ENCODE measurements around the gene PFKP.

The PFKP gene

GRCh38 chr10:3136336-3136735, 69.0 kb downstream of the PFKP start:
- no peak for DNase-seq (ENCODE audit: low read depth)

DNA sequence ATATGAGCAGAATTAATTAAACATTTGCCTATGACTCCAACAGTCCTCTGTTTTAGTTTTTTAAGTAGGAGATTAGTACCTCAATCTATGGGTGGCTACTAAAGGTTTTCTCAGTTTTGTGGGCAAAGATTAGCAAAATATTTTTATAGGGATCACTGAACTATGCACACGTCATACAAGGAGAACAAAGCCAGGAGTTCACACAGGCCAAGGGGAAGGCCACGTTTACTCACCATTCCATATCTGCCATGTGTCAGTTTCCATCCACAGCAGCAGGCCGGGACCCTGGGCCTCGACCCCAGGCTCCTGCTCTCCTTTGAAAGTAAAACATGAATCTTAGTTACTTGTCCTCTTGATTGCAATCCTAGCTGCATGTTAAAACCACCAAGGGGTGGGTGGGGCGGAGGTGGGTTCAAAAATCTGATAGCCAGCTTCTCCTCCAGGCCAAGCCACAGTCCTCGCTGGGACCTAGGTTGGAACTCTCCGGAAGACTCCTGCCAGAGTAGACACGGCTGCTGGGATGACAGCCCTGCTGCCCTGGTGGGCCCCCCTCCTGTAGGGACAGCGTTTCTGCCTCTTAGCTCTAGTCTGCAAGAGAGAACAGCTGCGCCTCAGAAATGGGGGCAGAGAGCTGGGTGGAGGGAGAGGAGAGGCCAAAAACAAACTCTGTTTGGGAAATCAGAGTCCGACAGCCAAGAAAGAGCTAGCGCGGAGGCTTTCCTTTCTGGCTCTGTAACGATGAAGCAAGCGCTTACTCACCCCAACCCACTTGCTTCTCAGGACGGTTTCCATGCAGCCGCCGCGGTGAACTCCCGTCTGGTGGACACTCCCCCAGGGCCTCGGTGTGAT, 69.6 kb downstream of the PFKP start:
- DNase-seq (ENCODE audit: low read depth), result no peak

- no peak for DNase-seq (ENCODE audit: low read depth)
Observed at GRCh38 chr10:3137958-3138726, 70.8 kb downstream of the PFKP start.

DNA sequence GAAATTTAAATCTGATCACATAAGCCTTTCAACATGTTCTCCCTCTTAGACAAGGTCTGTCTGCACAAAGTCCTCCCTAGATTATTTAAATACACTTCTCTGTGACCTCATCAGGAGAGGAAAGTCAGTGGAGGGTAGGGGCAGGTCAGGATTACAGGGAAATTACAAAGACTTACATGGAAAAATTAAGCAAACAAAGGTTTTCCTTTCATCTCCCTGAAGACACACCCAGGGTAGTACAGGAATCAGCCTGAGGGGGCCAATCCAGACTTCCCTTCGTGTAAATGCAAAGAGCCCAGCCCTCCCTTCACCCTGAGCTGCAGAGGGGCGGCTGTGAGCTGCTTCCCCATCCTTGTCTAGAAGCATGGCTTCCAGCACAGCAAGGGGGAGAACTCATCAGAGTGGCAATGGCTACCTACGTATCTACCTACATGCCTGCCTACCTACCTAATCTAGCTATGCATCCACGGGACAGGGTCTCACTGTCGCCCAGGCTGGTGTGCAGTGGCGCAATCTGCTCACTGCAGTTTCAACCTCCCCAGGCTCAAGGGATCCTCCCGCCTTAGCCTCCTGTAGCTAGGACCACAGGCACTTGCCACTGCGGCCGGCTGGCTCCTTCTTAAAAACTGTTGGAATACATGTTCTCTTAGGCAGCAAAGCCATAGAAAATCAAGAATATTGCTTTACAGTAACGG, 72.0 kb downstream of the PFKP start:
- DNase-seq (ENCODE audit: low read depth), result no peak

DNA sequence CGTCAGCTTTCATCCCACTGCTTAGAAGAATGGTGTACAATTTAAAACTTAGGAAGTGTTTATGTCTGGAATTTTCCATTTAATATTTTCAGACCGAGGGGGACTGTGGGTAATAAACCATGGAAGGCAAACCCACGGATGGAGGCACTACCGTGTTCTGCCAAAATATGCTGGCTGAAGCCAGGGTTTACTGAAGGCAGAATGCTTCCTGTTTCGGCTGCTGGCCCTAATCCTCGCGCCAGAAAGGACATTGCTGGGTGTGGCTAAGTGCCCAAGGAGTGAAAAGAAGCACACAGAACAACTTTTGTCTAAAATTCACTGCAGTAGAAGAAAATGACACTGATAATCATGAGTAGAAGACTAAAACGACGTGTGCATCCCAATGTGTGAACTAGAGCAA, 72.9 kb downstream of the PFKP start:
- DNase-seq (ENCODE audit: low read depth), result no peak

GRCh38 chr10:3141351-3142005, 74.1 kb downstream of the PFKP start:
- no peak for DNase-seq (ENCODE audit: low read depth)

DNA sequence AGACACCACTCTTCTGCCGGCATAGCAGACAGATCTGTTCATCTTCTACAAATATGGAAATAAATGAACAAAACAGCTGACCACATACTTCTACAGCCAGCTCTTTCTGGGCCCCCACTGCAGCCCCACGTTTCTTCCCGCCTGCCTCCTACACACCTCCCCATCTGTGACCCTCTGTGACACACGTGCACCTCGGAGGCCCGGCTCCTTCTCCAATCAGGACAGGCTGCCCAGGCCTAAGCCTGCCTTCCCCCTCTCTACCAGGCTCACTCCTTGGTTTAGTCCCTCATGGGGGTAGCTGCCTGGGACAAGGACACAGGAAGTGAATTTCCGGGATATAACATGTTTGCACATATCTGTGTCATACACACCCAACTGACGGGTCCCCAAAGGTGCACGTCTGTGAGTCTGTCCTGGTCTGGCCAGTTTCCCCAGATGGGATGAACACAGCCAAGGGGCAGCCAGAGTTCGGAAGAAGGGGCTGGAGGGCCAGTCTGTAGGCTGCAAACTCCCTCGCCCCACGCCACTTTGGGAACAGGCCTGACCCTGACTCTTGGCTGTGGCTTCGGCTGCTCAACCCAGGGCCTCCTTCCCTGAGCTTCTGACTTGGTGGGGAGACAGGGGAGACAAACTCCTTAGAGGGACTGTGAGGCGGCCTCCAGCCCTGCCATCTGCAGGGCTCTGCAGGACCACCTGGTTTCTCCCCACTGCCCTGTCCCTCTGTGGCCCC, 75.0 kb downstream of the PFKP start:
- DNase-seq (ENCODE audit: low read depth), result no peak

DNA sequence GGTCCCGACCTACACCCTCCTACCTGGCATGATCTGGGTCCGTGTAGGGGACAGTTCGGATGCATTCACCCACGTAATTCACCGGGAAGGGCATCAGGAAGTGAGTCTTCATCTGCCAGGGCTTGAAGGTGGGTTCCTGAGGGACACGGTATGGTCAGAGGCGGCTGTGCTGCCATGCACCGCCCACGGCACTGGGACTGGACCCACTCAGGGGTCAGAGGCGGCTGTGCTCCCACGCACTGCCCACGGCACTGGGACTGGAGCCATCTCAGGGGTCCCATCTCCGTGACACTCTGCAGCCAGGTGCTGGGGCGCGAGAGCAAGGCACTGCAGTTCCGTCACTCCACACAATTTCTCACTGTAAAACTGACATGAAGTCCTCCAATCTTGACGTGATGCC, 76.0 kb downstream of the PFKP start:
- no peak for DNase-seq (ENCODE audit: low read depth)

DNA sequence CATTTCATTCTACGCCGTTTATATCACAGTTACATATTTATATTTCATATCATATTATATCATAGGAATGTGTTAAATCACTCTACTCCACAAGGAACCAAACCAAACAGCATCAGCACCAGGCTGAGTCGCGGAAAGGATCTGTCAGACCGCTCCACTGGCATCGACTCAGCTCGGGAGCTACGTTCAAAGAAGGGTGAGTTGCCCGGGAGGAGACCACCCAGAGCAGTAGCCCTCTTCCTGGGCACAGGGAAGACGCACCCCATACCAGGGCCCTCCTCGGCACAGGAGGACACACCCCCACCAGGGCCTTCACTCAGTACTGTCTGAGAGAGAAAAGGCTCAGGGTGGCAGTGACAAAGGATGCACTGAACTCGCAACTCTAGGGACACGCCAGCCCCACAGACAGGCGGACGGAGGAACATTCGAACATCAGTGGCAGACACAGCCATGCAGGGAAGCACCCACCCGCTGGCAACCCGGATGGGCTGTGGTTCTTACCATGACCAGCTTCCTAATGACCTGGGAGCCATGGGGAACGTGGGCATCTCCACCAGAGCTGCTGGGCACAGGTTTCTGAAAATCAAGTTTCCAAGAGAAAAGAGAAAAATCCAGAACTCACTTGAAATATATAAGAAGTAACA, 76.6 kb downstream of the PFKP start:
- DNase-seq (ENCODE audit: low read depth), result no peak

GRCh38 chr10:3145366-3145765, 78.0 kb downstream of the PFKP start:
- no peak for DNase-seq (ENCODE audit: low read depth)

DNA sequence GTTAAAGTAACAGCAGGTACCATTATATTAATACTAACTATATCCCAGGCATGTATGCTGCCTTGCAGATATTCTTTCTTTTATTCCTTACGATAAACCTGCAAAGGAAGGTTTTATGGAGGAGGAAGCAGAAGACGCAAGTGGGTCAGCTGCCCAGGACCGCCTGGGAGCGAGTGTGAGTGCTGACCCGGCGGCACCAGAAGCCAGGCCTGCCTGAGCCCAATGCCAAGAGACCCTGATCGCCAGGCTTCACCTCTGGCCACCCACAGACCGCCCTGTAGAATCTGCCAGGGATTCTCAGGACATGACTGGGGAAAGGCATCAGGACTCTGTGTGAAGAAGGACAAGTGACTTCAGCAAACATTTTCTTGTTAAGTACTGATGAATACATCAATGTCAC, 78.9 kb downstream of the PFKP start:
- no peak for DNase-seq (ENCODE audit: low read depth)

- DNase-seq (ENCODE audit: low read depth), result no peak
Observed at GRCh38 chr10:3147117-3147820, 79.9 kb downstream of the PFKP start.

DNA sequence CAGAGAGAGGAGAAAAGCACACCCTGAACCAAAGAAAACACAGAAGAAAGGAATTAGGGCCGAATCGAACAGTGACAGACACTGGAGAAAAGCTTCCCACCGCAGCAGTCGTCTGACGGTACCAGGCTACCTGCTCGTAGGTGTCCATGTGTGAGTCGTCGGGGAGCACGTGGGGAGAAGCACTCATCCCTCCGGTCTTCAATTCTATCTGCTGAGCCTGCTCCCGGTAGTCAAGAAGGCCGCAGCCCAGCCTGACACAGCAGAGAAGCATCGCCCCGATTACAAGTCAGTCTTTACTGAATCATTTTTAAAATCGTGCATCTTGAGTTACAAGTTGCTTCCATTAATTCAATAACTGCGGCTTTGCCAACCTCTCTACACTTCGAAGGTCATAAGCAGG, 80.7 kb downstream of the PFKP start:
- no peak for DNase-seq (ENCODE audit: low read depth)

- no peak for DNase-seq (ENCODE audit: low read depth)
Observed at GRCh38 chr10:3148994-3149393, 81.6 kb downstream of the PFKP start.

DNA sequence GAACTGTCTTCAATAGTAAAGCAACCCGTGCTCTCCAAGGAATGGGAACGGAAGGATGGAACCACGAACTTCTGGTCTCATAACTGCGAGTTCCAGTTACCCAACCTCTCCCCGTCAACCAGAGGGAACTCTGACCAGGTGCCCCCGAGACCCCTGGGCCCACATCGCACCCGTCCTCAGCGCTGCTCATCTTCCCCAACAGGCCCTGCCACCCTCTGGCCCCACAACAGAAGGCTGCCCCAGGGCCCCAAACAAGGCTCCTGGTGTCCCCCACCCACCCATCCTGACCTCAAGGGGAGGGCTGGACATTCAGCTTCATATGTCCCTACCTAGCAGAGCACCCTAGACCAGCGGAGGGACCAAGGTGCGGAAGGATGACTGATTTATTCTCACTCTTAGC, 82.6 kb downstream of the PFKP start:
- no peak for DNase-seq (ENCODE audit: low read depth)

DNA sequence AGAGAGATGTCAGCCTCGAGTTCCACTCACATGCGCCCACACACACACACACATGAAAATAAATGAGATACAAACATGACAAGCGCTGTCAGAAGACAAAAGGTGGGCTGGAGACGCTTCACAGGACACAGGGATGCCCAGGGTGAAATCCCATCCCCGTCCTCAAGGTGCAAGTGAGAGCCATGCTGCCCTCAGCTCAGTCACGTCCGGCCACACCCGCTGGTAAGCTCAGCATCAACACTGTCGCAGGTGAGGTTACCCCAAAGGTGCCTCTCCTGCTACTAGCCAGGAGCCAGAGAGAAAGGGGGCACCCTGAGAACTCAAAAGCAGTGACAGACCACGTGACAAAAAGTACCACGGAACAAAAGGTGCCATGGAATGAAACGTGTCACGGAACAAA, 83.0 kb downstream of the PFKP start:
- DNase-seq (ENCODE audit: low read depth), result no peak

DNA sequence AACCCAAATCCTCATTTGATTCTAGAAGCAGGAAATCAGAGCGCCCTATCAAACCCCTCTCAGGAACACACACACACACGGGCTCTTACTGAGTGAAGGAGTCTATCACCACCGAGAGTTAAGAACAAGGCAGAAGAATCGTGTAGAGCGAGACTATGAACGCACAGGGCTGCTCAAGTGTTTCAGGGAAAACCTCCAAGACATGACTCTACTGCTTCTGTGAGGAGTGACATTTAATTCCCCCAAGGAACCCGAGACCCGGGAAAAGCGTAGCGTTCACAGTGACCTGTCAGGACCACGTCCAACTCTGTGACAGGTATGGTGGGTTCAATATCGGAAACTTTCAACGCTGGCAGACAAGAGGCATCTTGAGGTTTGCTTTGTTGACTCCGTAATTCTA, 83.6 kb downstream of the PFKP start:
- DNase-seq (ENCODE audit: low read depth), result no peak

DNA sequence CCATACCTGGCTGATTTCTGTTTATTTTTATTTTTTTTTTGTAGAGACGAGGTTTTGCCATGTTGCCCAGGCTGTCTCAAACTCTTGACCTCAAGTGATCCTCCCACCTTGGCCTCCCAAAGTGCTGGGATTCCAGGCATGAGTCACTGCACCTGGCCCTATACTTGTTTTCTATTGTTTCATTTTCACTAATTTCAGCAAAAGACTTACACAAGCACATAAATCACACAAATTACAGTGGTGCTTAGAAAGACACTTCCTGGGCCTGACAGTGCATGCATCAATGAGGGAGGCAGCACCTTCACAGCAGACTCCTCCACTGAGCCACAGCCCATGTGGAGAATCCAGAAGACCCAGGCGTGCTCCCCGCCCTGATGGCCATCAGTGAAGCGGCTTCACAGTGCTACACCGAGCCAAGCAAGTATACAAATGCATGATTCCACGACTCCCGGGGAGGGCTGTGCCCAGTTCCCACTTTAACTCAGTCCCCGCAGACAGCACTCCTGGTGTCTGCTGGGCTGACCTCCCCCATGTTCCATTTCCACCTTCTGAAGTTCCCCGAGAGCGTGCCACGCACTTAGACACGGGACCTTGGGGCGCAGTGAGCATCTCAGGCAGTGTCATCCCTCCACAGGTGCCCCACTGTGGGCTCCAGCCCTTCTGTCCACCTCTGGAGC, 84.7 kb downstream of the PFKP start:
- DNase-seq (ENCODE audit: low read depth), result no peak

DNA sequence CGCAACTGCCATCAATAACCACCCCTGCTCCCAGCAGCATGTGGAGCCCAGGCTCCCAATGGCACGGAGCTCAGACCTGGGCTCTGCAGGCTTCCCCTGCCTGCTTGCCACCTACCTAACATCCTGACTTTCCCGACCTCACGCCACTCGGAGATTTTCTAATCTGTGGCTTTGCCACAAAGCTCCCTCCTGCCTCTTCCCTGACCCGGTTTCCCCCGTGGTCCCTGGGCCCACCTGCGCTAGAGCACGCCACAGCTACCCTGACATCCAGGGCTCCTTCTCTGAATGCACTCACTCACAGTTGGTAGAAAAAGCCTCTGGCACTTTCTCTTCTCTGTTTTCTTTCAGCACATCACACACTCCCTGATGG, 85.2 kb downstream of the PFKP start:
- no peak for DNase-seq (ENCODE audit: low read depth)

- no peak for DNase-seq (ENCODE audit: low read depth)
Observed at GRCh38 chr10:3154666-3155065, 87.3 kb downstream of the PFKP start.

Data from activated gamma-delta T cell treated with anti-CD3 and anti-CD28 coated beads, Interleukin-2, amount 50 U/mL, for 16 hours (primary cell).